Spleen (tissue), 7 donors: ENCODE data around the gene FCGBP.

Source experiments
- POLR2A ChIP-seq, 3 donors: fragments of 450-650 bp; IDR thresholded peaks; one replicate each; pipeline ENCODE4 v1.5.1; 2017; ENCODE audit warnings: antibody characterized with exemption in 3 of 3, mild to moderate bottlenecking in 1 of 3
- POLR2AphosphoS5 ChIP-seq, 3 donors: sonication (generic); formaldehyde crosslinking; IDR thresholded peaks; one replicate each; pipeline ENCODE4 v1.5.1; 2017; ENCODE audit warnings: antibody characterized with exemption in 3 of 3
- TF ChIP-seq, protein P1 (sequence below), 11 experiments: fragments of 200-600 bp in 7 of 11; fragments of 450-650 bp in 4 of 11; sonication (generic) in 4 of 11; IDR thresholded peaks in 8 of 11; conservative IDR thresholded peaks in 3 of 11; 1 replicate in 7 of 11; 2 replicates in 4 of 11; pipeline versions ENCODE4 v1.4.0 to v1.8.0; 2016 to 2021; ENCODE audit warnings: antibody characterized with exemption in 11 of 11, inconsistent platforms in 4 of 11, mild to moderate bottlenecking in 1 of 11
- donor health status: DM: no; HTN: no; CAD: no; lungs with moderate emphysema.
- donor health status: DM: no; HTN: no; CAD: no.
- donor health status: DM: no; HTN: no; CAD: no.

DNA sequence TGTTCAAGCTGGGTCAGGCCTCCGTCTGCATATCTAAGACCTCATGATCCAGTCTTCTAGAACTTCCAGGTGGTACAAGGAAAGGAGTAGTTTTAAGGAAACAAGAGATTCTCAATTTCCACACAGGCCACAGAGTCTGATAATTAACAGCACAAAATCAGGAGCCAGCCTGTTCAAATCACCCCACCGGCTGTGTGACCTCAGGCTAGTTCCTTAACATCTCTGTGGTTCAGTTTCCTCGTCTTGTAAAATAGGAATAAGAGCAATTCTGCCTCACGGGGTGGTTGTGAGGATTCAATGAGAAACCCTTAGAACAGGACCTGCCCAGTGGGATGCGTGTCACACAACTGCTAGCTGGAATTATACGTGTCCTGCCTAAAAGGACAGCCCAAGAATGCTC, 25.6 kb downstream of the FCGBP start:
- TF ChIP-seq, protein P1, sequence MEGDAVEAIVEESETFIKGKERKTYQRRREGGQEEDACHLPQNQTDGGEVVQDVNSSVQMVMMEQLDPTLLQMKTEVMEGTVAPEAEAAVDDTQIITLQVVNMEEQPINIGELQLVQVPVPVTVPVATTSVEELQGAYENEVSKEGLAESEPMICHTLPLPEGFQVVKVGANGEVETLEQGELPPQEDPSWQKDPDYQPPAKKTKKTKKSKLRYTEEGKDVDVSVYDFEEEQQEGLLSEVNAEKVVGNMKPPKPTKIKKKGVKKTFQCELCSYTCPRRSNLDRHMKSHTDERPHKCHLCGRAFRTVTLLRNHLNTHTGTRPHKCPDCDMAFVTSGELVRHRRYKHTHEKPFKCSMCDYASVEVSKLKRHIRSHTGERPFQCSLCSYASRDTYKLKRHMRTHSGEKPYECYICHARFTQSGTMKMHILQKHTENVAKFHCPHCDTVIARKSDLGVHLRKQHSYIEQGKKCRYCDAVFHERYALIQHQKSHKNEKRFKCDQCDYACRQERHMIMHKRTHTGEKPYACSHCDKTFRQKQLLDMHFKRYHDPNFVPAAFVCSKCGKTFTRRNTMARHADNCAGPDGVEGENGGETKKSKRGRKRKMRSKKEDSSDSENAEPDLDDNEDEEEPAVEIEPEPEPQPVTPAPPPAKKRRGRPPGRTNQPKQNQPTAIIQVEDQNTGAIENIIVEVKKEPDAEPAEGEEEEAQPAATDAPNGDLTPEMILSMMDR (IDR thresholded peaks at IDR 0.05 in 8 of 11, conservative IDR thresholded peaks at IDR 0.05 in 3 of 11), result no peak
- TF ChIP-seq POLR2A (IDR thresholded peaks at IDR 0.05) (no peak), POLR2AphosphoS5 (IDR thresholded peaks at IDR 0.05) (no peak)
